Spleen (tissue), 7 donors: Measurements from ENCODE around the gene CEACAM1.

ENCODE experiments used
- POLR2A ChIP-seq, 3 donors: fragments of 450-650 bp; IDR thresholded peaks; one replicate each; pipeline ENCODE4 v1.5.1; 2017; ENCODE audit warnings: antibody characterized with exemption in 3 of 3, mild to moderate bottlenecking in 1 of 3
- TF ChIP-seq, protein P1 (sequence below), 11 experiments: fragments of 200-600 bp in 7 of 11; fragments of 450-650 bp in 4 of 11; sonication (generic) in 4 of 11; IDR thresholded peaks in 8 of 11; conservative IDR thresholded peaks in 3 of 11; 1 replicate in 7 of 11; 2 replicates in 4 of 11; pipeline versions ENCODE4 v1.4.0 to v1.8.0; 2016 to 2021; ENCODE audit warnings: antibody characterized with exemption in 11 of 11, inconsistent platforms in 4 of 11, mild to moderate bottlenecking in 1 of 11
- donor health status: DM: no; HTN: no; CAD: no; lungs with moderate emphysema.
- donor health status: DM: no; HTN: no; CAD: no.
- donor health status: DM: no; HTN: no; CAD: no.

DNA sequence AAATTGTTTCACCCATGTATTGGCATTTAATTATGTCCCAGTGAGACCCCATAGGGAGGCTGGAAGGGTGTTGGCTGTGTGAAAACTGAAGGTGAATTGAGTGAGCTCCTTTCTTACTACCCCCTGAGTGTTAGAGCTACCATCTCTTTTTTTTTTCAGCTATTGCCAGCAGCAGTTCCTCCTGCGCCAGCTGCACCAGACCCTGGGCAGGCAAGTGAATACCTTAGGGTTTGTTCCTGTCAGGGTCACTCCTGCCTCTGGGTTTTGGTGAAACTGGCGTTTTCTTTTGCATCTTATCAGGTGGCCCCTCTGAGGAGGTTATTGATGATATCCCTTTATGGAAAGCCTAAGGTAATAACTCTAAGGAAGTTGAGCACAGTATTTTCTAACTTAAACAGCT is 40.9 kb upstream of the CEACAM1 start:
- TF ChIP-seq, protein P1, sequence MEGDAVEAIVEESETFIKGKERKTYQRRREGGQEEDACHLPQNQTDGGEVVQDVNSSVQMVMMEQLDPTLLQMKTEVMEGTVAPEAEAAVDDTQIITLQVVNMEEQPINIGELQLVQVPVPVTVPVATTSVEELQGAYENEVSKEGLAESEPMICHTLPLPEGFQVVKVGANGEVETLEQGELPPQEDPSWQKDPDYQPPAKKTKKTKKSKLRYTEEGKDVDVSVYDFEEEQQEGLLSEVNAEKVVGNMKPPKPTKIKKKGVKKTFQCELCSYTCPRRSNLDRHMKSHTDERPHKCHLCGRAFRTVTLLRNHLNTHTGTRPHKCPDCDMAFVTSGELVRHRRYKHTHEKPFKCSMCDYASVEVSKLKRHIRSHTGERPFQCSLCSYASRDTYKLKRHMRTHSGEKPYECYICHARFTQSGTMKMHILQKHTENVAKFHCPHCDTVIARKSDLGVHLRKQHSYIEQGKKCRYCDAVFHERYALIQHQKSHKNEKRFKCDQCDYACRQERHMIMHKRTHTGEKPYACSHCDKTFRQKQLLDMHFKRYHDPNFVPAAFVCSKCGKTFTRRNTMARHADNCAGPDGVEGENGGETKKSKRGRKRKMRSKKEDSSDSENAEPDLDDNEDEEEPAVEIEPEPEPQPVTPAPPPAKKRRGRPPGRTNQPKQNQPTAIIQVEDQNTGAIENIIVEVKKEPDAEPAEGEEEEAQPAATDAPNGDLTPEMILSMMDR (IDR thresholded peaks at IDR 0.05 in 8 of 11, conservative IDR thresholded peaks at IDR 0.05 in 3 of 11) = no peak
- no peak for TF ChIP-seq POLR2A (IDR thresholded peaks at IDR 0.05)
